HG03342 (cell line): ENCODE measurements around the gene SLC7A14.

Experiments
- ATAC-seq: cut with Tn5 transposase; IDR thresholded peaks from one replicate; pipeline ENCODE4 v1.9.1; 2021; ENCODE audit warnings: mild to moderate bottlenecking, moderate library complexity; ENCODE audit not compliant: unreplicated experiment

SLC7A14 gene

DNA sequence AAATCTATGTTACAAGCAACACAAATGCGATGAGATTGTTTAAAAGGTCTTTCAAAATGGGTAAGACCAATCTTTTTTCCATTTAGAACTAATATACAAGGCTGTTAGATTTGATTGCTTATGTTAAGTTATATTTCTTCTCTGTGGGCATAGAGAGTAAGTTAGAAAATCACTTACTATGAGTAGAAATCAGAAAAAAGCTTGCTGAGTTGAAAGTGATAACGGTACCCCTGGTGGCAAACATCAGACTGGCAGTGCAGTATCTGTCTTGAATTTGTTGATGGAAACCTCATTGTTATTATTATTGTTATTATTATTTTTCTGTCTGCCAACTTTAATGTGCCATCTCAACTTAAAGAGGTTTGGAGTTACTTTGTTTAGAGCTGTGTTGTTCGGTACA lies 154.8 kb downstream of the SLC7A14 start:
- ATAC-seq: no peak

DNA sequence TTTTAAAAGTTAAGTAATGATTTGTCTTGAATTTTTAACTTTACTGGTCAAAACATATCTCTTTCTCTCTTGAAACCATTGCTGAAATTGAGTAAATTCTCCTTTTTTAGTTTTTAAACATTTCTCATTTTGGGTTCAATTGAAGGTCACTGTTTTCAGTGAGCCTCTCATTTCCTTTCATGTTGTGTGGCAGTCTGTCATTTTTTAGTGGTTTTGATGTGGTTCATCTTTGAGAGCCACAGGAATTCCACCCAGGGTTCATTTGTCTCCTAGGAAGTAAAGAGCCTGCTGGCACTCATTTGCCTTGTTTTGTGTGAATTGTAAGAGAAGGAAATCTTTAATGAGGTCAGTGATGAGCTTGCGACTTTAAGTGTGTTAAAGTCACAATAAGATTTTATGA lies 156.8 kb downstream of the SLC7A14 start:
- ATAC-seq: no peak

DNA sequence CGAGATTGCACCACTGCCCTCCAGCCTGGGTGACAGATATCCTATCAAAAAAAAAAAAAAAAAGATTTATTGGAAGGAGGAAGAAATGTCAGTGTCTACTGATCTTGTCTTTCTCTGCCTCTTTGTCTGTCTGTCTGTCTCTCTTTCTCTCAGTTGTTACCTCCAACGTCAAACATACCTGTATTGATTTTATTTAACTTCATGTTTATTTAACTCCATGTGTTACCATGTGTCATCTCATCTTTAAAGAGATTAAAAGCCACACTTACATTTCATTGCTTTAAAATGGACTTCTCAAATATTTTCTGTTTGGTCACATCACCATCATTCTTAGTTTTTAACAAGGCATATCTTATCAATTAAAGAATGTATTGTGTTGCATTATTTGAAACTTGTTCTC lies 157.8 kb downstream of the SLC7A14 start:
- ATAC-seq: no peak

DNA sequence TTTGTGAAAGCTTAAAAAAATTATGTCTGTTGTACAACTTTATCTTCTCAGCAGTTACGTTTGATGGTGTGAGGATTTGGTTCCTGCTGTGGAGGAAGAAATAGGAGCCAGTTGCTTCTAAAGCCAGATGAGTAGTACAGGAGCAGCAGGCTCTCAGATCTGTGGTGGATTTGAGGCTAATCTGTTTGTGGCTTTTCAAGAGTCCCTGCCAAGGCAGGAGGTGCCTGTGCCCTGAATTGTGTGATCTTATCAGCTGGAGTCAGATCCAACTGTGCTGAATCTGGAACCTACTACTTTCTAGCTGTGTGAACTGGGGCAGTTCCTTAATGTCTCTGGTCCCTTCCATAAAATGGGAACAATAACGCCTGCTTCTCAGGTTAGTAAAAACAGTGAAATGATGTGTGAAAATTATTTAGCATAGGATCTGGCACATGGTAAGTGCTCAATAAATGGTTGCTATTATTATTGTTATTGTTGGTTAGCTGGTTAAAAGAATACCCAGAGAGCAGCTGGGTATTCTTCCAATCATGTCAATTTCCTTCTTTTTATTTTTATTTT lies 159.6 kb downstream of the SLC7A14 start:
- ATAC-seq: no peak

DNA sequence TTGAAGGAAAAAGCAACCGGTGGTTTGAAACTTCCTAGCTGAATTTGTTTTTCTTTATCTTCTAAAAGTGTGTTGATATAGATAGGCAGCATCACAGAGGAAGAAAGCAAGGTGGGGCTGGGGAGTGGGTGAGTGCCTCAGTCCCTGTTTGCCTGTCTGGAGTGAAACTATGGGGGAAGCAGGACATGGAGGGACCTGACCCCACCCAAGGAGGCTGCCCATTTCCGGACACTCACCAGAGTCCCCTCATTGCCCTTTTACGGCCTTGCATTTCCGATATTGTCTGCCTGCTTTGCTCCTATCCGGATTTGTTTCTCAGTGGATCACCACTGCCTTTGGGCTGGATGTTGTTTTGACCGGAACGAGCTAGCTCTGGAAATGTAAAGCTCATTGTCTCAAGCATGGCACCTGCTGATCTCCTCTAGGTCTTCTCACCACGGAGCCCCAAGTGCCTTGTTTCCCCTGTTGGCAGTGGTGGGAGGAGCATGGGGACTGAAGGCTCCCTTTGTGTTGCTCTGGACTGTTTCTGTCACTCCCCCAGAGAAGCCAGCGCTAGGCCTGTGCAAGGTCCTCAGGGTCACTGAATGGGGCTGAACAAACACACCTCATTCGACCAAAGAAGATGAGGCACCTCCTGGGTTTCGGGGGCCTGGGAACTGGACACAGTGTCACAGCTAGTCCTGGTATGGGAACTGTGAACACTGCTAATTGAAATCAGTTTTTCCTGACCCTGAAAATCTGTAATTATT lies 160.2 kb downstream of the SLC7A14 start:
- no peak for ATAC-seq

DNA sequence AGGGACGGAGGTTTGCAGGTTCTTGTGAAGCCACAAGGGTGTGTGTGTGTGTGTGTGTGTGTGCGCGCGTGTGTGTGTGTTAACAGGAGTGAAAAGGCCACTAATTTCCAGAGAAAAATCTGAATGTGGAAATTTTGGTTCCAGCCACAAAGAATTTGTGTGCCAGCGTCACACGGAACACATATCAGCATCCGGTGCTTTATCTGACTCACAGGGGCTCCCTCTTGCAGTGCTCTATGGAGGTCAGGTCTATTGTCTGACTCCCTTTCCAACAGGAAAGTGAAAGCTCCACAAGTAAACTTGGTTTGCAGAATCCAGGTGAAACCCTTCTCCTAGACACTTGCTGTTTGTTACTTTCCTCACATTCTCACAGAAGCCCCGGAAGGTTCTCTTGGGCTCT lies 161.0 kb downstream of the SLC7A14 start:
- no peak for ATAC-seq

DNA sequence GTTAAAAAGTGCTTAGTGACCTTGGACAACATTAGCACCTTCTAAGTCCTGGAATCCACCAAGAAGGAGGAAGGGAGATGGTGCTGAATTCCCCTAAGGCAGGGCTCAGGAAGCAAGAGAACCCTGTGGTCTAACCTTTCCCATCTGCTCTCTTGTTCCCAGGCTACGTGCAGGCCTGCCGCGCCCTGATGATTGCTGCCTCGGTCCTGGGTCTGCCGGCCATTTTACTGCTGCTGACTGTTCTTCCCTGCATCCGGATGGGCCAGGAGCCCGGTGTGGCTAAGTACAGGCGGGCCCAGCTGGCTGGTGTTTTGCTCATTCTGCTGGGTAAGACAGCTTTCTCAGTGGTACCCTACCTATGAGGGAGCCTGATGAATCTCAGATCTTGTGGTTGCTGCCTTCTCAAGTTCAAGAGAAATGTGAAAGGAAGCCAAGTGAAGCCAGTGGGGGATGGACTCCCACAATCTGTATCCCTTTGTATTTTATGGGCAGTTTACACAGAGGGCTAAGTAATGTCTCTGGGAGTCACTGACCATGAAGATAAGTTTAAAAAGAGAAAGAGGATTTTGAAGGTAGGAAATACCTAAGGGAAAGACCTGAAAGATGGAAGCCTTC lies 162.8 kb downstream of the SLC7A14 start:
- ATAC-seq: no peak

DNA sequence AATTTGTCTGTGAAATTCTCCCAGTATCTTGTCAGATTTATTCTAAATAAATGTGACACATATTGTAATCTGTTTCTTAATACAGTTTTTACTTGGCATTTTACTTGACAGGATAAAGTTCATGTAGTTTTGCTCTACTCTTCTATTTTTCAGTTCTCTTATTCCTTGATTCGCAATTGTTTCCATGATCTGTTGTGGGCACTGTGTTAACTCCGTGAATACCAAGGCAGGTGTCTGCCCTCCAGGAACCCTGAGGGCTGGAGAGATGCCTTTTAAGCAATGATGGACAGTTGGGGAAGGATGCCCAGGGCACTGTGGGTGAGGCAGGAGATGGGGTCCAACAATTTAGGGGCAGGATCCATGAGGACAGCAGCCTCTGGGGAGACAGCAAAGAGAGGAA lies 164.1 kb downstream of the SLC7A14 start:
- ATAC-seq: no peak

DNA sequence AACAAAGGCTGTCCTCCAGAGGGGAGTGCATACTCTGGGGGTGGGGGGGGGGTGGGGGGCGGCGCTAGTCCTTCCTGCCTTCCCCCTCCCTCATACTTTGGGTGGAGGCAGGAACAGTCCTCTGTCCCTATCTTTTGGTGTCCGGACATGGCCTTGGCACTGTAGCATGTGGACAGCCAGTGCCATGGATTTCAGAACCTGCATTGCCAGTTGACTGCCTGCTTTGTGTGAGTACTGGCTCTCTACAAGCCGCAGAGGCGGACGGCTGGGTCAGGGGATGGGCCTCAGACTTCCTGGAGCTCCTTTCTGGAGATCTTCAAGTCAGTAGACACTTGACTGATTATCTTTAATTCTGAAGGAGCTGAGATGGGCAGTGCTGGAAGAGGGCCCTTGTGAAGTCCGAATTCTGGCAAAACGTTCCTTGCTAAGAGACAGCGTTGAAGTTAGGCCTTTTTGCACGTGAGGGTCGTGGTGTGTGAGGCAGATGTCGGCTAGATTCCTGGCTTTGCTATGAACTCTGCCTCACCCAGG lies 164.7 kb downstream of the SLC7A14 start:
- no peak for ATAC-seq

DNA sequence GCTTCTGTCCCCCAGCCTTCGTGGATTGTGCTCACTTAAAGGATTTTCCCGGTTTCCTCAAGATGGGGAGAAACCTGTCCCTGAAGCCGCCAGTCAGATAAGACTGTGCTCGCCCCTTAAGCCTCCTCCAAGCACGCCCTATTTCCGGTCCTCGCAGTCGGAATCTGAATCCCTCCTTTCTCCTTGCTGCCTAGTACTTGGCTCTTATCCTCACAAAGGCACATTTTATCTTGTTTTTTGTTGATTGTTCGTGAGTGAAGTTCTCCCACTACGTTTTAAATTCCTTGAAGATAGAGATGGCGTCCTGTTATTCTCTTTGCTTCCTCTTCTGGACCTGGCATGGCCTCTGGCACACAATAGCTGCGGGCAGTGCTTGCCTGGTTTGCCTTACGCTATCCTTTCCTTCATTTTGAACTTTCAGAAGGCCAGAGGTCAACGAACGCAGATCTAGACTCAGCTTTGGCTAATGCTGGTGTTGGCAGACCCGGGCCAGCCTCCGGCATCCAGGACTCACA lies 165.5 kb downstream of the SLC7A14 start:
- no peak for ATAC-seq

DNA sequence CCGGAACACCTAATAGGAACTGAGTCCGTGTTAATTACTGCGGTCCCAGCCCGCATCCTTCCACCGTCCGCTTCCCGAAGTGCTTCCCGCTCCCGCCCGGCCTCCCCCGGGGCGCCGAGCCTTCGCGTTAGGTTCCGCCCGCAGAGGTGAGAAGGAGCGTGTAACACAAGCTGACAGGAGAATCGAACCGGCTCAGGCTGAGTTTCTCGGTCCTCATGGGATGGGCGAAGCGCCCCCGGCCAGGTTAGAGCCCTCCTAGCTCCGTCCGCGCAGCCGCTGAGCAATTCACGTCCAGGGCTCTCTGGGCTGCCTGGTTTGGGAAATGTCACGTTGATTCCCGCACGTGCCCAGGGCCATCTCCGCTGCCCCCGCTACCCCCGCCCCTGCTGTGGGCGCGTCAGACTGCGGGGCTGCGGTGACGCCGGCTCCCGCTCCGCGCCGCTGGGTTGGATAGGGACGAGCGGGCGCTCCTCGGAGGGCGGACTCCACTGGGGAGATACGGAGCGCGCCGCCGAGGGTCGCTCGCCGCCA lies 166.3 kb downstream of the SLC7A14 start:
- no peak for ATAC-seq

DNA sequence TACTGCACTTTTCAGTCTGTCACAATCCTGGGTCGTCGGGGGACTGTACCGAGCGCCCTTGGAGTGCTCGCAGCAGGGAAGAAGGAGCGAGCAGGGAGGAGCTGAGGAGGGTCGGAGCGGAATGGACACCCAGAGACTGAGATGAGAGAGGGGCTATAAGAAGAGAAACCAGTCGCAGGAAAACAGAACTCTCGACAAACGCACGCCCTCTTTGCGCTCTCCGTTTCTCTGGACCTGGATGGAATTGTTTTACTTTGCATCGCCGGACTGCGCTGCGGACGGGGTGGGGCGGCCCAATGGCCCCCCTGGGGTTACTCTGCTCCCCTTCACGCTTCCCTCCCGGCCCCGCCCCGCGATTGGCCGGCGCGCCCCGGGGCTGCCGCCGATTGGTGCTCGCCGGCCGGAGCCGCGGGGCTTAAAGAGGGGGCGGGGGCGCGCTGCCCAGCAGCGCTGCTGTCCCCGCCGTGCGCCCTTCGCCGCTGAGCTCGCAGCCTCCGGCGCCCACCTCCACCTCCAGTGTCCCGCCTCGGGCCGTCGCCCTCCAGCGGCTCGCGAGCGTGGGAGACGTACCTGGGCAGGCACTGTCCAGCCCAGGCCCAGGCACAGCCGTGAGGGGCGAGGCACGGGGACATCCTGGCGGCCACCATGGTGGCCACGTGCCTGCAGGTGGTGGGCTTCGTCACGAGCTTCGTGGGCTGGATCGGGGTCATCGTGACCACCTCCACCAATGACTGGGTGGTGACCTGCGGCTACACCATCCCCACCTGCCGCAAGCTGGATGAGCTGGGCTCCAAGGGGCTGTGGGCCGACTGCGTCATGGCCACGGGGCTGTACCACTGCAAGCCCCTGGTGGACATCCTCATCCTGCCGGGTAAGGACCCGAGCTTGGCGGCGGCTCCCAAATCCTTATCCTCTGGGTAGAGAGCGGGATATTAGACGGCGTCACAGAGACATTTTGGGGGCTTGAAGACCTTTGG lies 167.2 kb downstream of the SLC7A14 start, which contains the start of gene CLDN11:
Gene CLDN11 (plus strand): TSS at position 447 of the 977 bp plus-strand sequence. CDS start 199 bp downstream, at position 646.
- no peak for ATAC-seq

DNA sequence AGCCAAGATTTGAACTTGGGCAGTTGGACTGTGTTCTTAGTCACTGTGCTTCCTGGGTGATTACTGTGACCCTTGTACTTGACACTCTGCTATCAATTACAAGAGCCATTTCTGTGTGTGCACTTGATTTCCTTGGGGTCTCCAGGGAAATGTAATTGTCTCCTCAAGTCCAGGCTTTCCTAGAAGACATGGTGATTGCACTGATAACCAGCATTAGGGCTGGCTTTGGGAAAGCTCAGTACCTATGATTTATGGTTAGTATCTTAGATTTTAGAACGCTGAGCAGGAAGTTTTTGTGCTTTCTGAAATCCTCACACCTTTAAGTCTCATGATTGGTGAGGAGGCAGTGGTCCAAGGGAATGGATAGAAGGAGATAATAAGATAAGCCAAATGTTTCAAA lies 168.8 kb downstream of the SLC7A14 start:
- ATAC-seq: no peak

DNA sequence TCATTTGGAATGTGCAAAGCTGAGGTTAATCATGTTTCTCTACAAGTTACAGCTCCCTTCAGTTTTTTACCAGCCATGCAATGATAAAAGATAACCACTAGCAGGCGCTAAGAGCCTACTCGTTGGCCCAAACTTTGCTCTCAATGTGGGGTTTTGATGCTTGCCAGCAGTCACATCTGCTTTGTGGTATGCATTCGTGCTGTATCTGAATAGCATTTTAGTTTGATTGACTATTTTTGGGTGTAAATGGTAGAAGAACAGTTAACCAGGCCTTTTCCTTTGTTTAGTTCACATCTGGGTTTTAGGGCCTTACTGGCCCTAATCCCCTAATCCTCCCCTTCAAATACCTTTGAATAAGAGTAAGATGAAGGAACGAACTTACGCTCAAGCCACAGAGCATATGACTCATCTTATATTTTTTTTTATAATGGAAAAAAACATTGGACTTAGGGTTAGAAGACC lies 171.6 kb downstream of the SLC7A14 start:
- ATAC-seq: peak; percentile 61

DNA sequence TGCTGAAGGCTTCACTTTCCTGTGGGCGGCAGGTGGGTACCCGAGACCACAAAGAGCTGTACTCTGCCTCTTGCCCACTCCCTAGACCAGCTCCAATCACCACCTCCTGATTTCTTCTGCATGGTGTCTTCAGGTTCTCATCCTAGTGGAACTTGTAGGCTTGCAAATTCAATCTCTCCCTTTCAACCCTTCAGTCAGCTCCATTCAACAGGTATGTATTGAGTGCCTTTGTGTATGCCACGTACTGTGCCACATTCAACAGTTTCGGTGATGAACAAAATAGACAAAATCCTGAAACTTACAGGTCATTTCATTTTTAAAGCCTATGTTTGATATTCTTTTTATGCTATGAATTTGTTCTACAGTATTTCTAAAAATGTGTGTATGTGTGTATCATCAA lies 172.6 kb downstream of the SLC7A14 start:
- ATAC-seq: no peak

DNA sequence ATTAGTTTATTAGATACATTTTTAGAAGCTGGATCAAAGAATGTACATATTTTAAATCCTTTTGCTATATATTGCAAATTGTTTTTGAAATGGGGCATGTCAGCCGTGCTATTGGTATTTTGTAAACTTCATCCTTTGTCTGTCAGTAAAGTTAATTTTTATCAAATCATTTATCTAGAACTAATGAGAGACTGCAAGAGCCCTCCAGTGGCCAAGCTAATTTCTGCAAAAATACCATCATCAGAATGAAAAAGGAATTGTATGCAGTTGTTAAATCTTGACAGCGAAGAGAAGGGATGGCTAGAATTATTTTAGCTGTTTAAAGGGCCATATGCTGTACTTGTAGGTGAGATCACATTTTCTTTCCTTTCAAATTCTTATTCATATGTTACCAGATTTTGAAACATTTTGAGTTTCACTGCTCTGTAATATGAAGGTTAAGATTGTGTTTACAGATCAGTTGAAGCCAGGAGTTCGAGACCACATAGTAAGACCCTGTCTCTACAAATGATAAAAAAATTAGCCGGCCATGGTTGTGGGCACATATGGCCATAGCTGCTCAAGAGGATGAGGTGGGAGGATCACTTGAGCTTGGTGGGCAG lies 175.3 kb downstream of the SLC7A14 start:
- no peak for ATAC-seq
